Neural cell (in vitro differentiated cells): Measurements from ENCODE around the gene TRIO.

ENCODE experiments used
- CTCF ChIP-seq: fragments of 450-650 bp; IDR thresholded peaks from 2 replicates; pipeline ENCODE4 v1.5.1; 2014; ENCODE audit warnings: antibody characterized with exemption, mild to moderate bottlenecking, moderate library complexity; ENCODE audit not compliant: poor library complexity, severe bottlenecking
- EP300 ChIP-seq: fragments of 450-650 bp; conservative IDR thresholded peaks from 2 replicates; pipeline ENCODE4 v1.6.1; 2014; ENCODE audit warnings: antibody characterized with exemption, mild to moderate bottlenecking, moderate library complexity; ENCODE audit not compliant: poor library complexity, severe bottlenecking
- EZH2 ChIP-seq: fragments of 200-600, 300-800 bp; shearing (Covaris generic), sonication (generic); IDR thresholded peaks from 2 replicates; pipeline ENCODE4 v1.6.1; 2014; ENCODE audit warnings: antibody characterized with exemption, low read length, borderline replicate concordance, mild to moderate bottlenecking; ENCODE audit not compliant: insufficient read depth, poor library complexity, severe bottlenecking
- POLR2AphosphoS5 ChIP-seq: IDR thresholded peaks from 2 replicates; pipeline ENCODE4 v1.6.1; 2012

DNA sequence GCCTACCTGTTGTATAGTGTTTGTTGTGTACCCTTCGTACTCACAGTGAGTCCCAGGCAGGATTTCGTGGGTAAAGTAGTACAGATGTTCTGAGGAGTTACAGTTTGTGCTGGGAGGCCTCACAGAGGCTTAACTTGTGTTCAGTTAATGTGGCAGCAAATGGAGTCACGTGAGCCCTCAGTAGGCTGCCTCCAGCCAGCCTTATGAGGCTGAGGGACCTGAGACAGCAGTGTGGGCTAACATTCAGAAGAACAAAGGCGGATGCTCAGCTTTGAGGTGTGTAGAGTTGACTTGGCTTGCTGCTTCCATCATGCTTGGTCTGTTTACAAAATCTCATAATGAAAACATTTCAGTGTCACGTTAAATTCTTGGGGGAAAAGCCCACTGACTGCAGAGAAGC is 118.1 kb downstream of the TRIO start:
- no peak for TF ChIP-seq CTCF
- TF ChIP-seq EP300: no peak
- no peak for TF ChIP-seq POLR2AphosphoS5
- TF ChIP-seq EZH2: no peak
